GM21367 (cell line): ENCODE data around the gene DEPDC4.
"Not testable (repeated sequence)": the region's sequence is repeated elsewhere in the genome, so short reads cannot be mapped to it uniquely, and the experiment has no call there.

Experiments
- ATAC-seq: cut with Tn5 transposase; IDR thresholded peaks from one replicate; pipeline ENCODE4 v1.9.1; 2021; ENCODE audit not compliant: unreplicated experiment

DEPDC4 gene

GRCh38 chr12:100266835-100267602 lies at the start of gene DEPDC4, which contains the start of gene SCYL2:
TSS of gene DEPDC4 (minus strand) at chr12:100267079. CDS start at chr12:100267076, 3 bp downstream.
TSS of gene SCYL2 (plus strand) at chr12:100267177. CDS start at chr12:100282971, 15,794 bp downstream.
- ATAC-seq, result peak; percentile 86

GRCh38 chr12:100311317-100311716 lies 44.4 kb upstream of the DEPDC4 start:
- no peak for ATAC-seq

DNA sequence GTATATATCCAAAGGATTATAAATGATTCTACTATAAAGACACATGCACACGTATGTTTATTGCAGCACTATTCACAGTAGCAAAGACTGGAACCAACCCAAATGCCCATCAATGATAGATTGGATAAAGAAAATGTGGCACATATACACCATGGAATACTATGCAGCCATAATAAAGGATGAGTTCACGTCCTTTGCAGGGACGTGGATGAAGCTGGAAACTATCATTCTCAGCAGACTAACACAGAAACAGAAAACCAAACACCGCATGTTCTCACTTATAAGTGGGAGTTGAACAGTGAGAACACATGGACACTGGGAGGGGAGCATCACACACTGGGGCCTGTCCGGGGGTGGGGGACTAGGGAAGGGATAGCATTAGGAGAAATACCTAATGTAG lies 41.3 kb upstream of the DEPDC4 start:
- not testable (repeated sequence) for ATAC-seq

DNA sequence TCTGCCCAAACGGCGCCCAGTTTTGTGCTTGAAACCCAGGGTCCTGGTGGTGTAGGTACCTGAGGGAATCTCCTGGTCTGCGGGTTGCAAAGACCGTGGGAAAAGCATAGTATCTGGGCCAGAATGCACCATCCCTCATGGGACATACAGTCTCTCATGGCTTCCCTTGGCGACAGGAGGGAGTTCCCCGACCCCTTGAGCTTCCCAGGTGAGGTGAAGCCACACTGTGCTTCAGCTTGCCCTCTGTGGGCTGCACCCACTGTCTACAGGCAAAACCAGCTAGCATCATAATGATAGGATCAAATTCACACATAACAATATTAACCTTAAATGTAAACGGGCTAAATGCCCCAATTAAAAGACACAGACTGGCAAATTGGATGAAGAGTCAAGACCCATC lies 37.5 kb upstream of the DEPDC4 start:
- not testable (repeated sequence) for ATAC-seq

DNA sequence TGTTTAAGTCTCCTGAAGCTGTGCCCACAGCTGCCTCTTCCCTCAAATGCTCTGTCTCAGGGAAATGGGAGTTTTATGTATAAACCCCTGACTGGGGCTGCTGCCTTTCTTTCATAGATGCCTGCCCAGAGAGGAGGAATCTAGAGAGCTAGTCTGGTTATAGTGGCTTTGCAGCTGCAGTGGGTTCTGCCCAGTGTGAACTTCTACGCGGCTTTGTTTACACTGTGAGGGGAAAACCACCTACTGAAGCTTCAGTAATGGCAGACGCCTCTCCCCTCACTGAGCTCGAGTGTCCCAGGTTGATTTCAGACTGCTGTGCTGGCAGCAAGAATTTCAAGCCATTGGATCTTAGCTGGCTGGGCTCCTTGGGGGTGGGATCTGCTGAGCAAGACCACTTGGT lies 37.0 kb upstream of the DEPDC4 start:
- no peak for ATAC-seq

DNA sequence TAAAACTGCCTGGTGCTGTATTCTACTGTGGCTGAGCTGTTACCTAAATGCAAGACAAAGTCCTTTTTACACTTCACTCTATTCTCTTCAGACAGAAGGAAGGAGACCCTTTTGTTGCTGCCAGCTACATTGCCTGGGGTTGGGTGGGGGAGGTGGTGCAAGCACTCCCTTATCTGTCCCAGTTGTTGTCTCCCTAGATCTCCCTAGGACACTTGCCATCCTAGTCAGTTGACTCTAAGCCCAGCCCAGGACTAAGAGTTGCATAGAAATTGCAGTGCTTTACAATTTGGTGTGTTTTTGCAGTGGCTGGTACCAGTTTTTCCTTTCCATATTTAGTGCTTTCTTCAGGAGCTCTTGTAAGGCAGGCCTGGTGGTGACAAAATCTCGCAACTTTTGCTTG lies 35.2 kb upstream of the DEPDC4 start:
- no peak for ATAC-seq

DNA sequence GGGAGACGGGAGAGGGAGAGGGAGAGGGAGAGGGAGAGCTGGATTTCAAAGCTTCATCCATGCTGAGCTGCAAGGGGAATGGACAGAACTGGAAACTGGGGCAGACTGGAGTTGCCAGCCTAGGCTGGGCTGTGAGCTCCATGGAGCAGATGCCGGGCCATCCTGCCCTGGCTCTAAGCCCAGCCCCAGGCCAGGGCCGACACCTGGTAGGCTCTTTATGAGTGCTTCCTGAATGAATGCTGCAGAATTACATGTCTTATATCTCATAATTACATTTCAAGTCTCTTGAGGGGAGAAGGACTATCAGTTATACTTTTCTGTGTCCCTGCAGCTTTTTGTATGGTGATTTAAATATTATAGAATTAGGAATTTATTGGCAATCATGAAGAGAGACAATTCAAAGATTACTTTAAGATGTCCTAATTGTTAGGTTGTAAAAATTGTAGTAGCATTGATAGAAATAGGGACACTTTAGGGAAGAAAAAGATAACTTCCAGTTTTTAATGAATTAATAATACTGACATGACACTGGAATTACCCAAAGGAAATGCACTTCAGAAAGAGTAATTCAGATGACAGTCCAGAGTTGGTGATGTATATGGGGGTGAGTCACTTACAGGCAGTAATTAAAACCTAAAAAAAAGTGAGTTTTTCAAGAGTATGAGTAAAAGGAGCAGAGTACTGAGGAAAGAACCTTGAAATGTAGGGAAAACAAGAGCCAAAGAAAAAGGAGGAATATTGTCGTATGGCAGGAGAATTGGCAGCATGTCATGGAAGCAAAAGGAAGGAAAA lies 29.1 kb upstream of the DEPDC4 start:
- ATAC-seq, result no peak

GRCh38 chr12:100294366-100294765 lies 27.5 kb upstream of the DEPDC4 start:
- not testable (repeated sequence) for ATAC-seq

- ATAC-seq, result no peak
Observed at GRCh38 chr12:100293017-100293416, 26.1 kb upstream of the DEPDC4 start.

DNA sequence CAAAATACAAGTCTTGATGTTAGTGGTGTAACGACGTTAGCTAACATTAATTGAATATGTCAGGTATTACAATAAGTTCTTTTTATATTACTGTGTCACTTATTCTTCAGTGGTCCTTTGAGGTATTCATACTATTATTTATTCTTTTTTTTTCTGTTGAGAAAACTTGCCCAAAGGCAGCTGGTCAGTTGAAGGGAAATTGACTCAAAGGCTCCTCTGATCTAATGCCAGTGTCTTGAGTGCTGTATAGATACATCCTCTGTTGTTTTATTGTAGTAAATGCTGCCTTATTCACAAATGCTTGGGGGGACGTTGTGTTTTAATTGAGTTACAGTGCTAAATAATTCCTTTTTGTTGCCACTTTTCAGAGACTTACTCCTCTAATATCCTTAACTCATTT lies 23.1 kb upstream of the DEPDC4 start:
- ATAC-seq, result no peak

GRCh38 chr12:100289038-100289437 lies 22.2 kb upstream of the DEPDC4 start:
- no peak for ATAC-seq

DNA sequence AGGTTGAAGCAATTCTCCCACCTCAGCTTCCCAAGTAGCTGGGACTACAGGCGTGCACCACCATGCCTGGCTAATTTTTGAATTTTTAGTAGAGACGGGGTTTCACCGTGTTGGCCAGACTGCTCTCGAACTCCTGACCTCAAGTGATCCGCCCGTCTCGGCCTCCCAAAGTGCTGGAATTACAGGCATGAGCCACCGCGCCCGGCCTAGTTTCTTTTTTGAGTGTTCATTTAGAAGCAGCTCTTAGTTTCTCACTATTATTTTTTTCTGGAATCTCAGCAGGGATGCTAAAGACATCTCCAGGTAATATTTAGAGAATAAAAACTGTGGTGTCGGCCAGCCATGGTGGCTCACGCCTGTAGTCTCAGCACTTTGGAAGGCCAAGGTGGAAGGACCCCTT lies 17.7 kb upstream of the DEPDC4 start:
- ATAC-seq, result not testable (repeated sequence)

DNA sequence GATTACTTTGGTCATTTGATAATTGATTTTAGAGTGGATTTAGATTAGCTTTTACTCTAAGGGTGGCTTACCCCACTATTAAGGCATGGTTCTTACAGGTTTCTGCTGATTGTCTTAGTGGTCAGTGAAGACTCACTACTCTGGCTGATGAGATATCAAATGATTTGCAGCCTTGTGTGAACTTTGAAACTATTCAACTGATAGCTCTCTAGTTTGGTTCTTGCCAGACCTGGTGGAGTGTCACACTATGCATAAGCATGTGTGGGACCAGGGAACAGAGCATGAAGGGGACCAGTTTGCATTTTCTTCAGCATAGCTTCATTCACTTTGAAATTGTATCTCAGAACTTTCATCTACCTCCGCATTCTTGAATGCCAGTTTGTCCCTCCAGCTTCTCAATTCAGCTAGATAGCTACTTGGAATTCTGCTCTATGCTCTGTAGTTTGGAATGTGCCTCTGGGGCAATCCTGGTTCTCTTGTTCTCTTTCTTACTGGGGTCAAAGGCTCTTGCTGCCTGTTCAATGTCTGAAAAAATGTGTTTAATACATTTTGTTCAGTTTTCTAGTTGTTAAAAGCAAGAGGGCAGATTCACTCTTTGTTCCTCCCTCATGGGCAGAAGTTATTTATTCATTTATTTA lies 12.8 kb upstream of the DEPDC4 start:
- ATAC-seq, result no peak

DNA sequence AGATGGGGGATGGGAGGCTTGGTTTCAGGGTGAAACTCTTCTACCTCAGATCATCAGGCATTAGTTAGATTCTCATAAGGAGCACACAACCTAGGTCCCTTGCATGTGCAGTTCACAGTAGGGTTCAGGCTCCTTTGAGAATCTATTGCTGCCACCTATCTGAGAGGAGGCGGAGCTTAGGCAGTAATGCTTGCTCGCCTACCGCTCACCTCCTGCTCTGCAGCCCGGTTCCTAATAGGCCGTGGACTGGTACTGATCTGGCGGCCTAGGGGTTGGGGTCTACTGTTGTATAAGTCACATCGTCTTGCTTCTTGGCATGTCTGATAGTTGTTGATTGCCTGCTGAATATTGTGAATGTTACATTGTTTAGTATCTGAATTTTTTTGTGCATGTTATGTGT lies 12.3 kb upstream of the DEPDC4 start:
- no peak for ATAC-seq

DNA sequence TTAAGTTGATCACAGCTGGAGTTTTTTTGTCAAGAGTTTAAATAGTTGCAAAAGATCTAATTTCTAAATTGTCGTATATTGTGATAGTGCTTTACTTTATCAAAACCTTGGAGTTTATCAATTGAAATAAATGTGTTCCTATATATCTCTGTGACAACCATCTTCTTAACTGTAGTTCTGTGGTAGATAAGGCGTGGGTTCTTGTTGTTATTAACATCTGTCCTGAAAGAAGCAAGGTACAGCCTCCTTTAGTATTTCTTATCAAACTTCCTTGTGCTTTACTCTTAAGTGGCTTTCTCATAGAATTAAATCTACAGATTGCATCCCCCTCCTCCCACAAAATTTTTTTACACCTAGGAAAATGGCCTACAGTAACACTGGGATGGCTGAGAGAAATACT lies 7.4 kb upstream of the DEPDC4 start:
- no peak for ATAC-seq

- no peak for ATAC-seq
Observed at GRCh38 chr12:100273782-100274181, 6.9 kb upstream of the DEPDC4 start.

DNA sequence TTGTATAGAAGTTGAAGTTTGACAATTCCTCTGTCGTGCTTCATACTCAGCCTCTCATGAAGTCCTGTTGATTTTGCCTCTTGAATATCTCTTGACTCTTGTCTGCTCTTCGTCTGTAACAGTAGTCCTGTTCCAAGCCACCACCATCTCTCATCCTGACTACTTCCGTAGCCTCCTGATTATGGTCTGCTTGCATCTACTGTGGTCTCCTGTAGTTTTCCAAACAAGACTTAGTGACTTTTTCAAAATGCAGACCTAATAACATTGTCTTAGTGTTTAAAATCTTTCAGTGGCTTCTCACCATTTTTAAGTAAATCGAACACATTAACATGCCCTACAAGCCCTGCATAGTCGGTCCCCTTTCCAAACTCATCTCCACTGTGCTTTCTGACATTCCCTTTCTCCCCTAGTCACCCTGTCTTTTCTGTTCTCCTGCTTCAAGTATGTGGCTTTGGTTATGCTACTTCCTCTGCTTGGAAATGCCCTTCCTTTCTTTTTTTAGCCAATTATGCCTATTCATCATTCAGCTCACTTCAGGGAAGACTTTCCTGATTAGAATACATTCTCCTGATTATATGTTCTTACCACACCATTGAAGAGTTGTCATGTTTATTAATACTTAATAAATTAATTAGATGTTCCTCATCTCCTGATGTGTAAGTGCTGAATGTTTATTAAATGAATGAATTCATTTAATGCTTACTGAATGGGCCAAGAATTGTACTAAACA lies 2.1 kb upstream of the DEPDC4 start:
- ATAC-seq, result no peak

DNA sequence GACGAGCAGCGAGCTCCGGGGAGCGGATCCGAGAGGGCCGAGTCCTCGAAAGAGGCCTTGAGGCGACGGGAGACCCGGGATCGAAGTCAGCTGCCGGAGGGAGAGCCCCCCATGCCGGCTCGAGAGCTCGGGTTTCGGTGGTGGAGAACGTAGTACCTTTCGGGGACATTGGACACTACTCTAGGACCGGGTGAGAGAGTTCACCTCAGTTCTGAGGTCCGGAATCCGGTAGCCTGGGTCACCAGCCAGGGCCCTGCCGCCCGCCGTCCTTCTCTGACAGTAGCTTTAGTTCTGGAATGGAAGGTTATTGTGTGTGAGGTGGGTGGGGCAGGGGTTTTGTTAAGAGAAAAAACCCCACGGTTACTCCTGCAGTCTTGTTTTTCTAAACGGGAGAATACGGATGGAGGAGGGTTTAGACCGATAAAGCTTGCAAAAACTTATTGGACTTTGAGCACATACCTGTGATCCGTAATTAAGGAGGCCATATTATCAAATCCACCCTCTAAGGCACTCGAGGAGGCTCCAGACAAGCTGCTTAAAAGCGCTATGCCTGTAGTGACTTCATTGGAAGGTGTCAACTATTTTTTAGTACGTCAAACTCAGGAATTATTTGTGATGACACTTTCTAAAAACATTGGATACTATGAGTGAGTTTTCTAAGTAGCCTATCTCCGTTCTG lies 863 bp upstream of the DEPDC4 start:
- ATAC-seq, result peak; percentile 9

DNA sequence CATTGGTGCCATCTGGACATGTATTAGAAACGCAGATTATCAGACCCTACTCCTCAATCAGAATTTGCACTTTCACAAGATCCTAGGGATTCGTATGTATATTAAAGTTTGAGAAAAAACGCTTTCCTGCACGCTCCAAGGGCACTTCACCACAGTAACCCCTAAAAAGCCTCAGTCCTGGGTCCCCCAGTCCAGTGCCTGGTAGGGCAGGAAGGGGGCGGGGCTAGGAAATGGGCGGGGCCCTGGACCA lies 369 bp downstream of the DEPDC4 start:
- peak; percentile 84 for ATAC-seq

DNA sequence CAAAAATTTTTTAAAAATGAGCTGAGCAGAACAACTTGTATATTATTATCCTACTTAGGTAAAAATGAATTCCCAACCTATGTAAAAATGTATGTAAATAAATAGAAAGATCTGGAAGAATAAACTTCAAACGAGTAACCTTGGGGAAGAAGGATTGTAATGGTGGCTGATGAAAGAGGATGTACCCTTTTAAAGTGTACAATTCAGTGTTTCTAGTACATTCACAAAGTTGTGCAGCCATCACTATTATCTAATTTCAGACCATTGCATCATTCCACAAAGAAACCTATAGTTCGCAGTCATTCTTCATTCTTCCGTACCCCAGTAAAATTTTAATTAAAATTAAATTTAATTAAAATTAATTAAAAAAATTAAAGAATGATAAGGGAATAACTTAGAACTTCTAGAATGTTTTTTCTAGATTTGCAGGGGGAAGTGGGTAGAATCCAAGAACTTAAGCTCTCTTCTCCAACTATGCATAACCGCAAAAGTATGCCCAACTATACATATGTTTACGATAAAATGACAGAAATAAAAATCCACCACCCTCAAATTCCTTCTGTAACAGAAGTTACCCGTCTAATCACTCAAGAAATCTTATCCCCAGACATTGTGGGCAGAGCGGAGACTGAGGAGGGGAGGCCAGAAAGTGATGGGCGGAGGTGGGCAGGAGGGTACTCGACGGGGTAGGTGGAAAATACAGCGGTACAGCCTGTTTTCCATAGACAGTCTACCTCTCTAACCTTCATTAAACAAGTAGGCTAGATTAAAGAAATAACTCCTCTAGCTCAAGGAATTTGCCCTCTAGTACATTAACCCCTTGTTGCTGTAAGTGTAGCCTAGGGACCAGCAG lies 921 bp downstream of the DEPDC4 start:
- peak; percentile 12 for ATAC-seq
